ENCODE measurements around the gene TJP1. TPM values are rescaled to one million over a fixed set of nuclear protein-coding genes. Genes with fewer than 3 reads are reported as not detected.

The TJP1 gene
- total RNA-seq, 1 donor from 2014 or later: 89.3 TPM

- Mint-ChIP-seq H3K9me3 (no peaks in the 10 kb centered on the region), H3K4me3 (no peak overlapping the region), H3K4me1 (ENCODE audit: unreplicated experiment) (no peaks in the 10 kb centered on the region), H3K27ac (no peak overlapping the region), H3K36me3 (peaks cover 39% of the 10 kb centered on the region), H3K27me3 (no peaks in the 10 kb centered on the region)
- TF ChIP-seq CTCF (conservative IDR thresholded peaks at IDR 0.05): no peak
- DNase-seq (ENCODE audit: extremely low spot score, unreplicated experiment): no peak
Observed at GRCh38 chr15:29708519-29708918, 113.7 kb downstream of the TJP1 start.

- Mint-ChIP-seq H3K36me3 (peaks cover 37% of the 10 kb centered on the region), H3K27ac (no peak overlapping the region)
Observed at GRCh38 chr15:29704950-29705597, 117.2 kb downstream of the TJP1 start.

DNA sequence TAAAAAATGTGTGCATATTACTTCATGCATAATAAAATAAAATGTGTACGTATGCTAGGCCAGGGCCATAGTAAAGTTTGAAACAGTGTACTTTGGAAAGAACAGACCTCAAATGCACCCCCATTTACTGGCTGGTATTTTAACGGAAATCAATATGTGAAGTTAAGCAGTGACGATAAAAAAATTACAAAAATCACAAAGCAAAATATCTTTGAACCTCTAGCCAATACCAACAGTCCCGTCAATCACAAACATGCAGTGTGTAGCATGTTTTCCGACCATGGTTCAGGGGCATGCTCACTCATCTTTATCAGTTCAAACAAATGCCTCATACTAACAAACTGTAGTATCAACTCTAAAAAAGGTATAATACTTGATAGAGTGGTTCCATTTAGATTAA lies 121.1 kb downstream of the TJP1 start:
- Mint-ChIP-seq H3K4me3 (no peak overlapping the region), H3K27me3 (no peaks in the 10 kb centered on the region), H3K9me3 (no peaks in the 10 kb centered on the region), H3K4me1 (ENCODE audit: unreplicated experiment) (peaks cover 16% of the 10 kb centered on the region), H3K27ac (no peak overlapping the region), H3K36me3 (peaks cover 33% of the 10 kb centered on the region)
- no peak for TF ChIP-seq CTCF (conservative IDR thresholded peaks at IDR 0.05)
- DNase-seq (ENCODE audit: extremely low spot score, unreplicated experiment): no peak

More at GRCh38 chr15:29704950-29705597, 117.2 kb downstream of the TJP1 start:
- no peak for DNase-seq (ENCODE audit: extremely low spot score, unreplicated experiment)
- Mint-ChIP-seq H3K4me1 (ENCODE audit: unreplicated experiment) (peaks cover 13% of the 10 kb centered on the region), H3K4me3 (no peak overlapping the region), H3K27me3 (no peaks in the 10 kb centered on the region), H3K9me3 (no peaks in the 10 kb centered on the region)
- no peak for TF ChIP-seq CTCF (conservative IDR thresholded peaks at IDR 0.05)

DNA sequence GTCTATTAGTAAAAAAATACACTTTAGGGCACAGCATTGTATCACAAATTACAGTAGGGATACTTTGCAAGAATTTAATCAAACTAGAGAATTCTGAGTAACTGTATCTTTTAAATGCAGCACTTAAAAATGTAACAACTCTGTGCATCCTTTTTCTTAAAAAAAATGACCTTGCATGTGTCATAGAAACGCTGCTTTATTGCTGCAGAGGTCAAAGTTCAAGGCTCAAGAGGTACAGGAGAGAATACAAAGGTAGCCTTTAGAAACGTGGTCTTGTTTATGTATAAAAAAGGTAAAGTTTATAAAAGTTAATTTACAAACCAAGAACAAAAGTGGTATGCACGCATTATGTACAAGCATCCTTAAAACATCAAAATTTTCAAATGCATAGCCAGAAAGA lies 122.0 kb downstream of the TJP1 start:
- H3K4me1 Mint-ChIP-seq (ENCODE audit: unreplicated experiment): peaks cover 16% of the 10 kb centered on the region
- no peaks in the 10 kb centered on the region for H3K27me3 Mint-ChIP-seq
- H3K9me3 Mint-ChIP-seq: no peaks in the 10 kb centered on the region
- no peak for TF ChIP-seq CTCF (conservative IDR thresholded peaks at IDR 0.05)
- H3K4me3 Mint-ChIP-seq: no peak overlapping the region
- no peak overlapping the region for H3K27ac Mint-ChIP-seq
- peaks cover 32% of the 10 kb centered on the region for H3K36me3 Mint-ChIP-seq
- DNase-seq (ENCODE audit: extremely low spot score, unreplicated experiment): no peak

- Mint-ChIP-seq H3K27me3 (no peaks in the 10 kb centered on the region), H3K36me3 (peaks cover 35% of the 10 kb centered on the region), H3K9me3 (no peaks in the 10 kb centered on the region), H3K4me3 (no peak overlapping the region), H3K4me1 (ENCODE audit: unreplicated experiment) (peaks cover 16% of the 10 kb centered on the region), H3K27ac (no peak overlapping the region)
- no peak for DNase-seq (ENCODE audit: extremely low spot score, unreplicated experiment)
- TF ChIP-seq CTCF (conservative IDR thresholded peaks at IDR 0.05): no peak
Observed at GRCh38 chr15:29699791-29700190, 122.5 kb downstream of the TJP1 start.
